ENCODE measurements around the gene TPST1.

Gene TPST1

DNA sequence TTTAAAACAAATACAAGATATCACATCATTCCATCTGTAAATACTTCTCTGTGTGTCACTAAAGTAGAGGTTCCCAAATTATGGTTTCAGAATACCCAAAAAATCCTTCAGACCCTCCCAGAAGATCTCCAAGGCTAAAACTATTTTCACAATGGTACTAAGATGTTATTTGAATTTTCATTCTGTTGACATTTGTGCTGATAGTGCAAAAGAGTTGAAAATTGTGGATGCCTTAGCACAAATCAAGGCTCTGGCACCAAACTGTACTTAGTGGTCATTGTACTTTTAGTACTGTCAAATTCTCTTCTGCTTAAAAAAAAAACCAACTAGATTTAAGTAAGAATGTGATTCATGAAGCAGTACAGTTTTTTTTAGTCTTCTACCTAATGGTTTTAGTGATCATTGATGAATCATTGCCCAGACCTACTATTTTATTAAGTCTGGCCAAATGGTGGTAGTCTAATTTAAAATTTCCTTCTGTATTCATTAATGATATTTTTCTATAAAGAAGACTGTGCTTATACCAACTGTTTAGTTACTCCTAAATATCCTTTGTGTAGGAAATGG is 50.5 kb downstream of the TPST1 start:
- TF ChIP-seq TAF1 (IDR thresholded peaks at IDR 0.05; ENCODE audit: low read depth), result no peak
- TF ChIP-seq ZBTB7A (IDR thresholded peaks at IDR 0.05; ENCODE audit: low read depth), result no peak
- no peak for TF ChIP-seq TCF12 (IDR thresholded peaks at IDR 0.05; ENCODE audit: low read depth)
- no peak for TF ChIP-seq CREB1 (IDR thresholded peaks at IDR 0.05; ENCODE audit: low read depth)
- no peak for TF ChIP-seq TEAD4 (IDR thresholded peaks at IDR 0.05)
- TF ChIP-seq NFIC (IDR thresholded peaks at IDR 0.05), result no peak

DNA sequence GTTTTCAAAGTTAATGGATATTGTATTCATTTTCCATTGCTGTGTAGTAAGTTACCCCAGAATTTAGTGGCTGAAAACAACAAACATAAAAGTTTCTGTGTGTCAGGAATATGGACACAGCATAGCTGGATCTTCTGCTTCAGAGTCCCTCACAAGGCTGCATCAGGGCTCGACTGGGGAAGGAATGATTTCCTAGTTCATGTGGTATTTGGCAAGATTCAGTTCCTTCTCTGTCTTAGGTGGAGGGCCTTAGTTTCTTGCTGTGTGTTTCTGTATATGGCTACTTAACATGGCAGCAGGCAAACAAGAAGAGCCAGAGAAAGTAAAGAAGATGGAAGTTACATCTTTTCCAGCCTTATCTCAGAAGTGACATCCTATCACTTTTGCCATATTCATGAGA is 51.1 kb downstream of the TPST1 start:
- TF ChIP-seq, protein P1, sequence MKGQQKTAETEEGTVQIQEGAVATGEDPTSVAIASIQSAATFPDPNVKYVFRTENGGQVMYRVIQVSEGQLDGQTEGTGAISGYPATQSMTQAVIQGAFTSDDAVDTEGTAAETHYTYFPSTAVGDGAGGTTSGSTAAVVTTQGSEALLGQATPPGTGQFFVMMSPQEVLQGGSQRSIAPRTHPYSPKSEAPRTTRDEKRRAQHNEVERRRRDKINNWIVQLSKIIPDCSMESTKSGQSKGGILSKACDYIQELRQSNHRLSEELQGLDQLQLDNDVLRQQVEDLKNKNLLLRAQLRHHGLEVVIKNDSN (IDR thresholded peaks at IDR 0.05), result no peak
- TF ChIP-seq TCF12 (IDR thresholded peaks at IDR 0.05; ENCODE audit: low read depth), result no peak
- no peak for TF ChIP-seq YY1 (IDR thresholded peaks at IDR 0.05; ENCODE audit: low read depth)
- no peak for TF ChIP-seq NFIC (IDR thresholded peaks at IDR 0.05)
- TF ChIP-seq TAF1 (IDR thresholded peaks at IDR 0.05; ENCODE audit: low read depth), result no peak
- no peak for TF ChIP-seq ZBTB7A (IDR thresholded peaks at IDR 0.05; ENCODE audit: low read depth)

DNA sequence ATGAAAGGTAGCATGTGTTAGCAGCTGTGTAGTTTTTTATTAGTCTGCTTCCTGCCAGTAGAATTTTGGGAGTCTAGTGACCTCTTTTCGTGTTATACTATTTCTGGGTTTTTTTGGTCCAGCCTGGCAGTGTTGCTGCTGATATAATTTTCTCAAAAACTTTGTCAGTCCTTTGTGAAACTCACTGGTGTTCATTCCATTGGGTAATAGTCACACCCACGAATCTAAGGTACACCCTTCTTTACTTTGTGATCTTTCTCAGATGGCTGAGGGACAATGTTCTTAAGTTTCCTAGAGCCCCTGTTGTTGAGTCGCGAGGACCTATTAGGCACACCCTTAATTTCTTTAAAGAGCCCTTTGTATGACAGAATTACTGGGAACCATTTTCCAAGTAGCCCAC is 52.3 kb downstream of the TPST1 start:
- no peak for TF ChIP-seq TEAD4 (IDR thresholded peaks at IDR 0.05)
- TF ChIP-seq RAD21 (IDR thresholded peaks at IDR 0.05; ENCODE audit: low read depth), result no peak
- no peak for TF ChIP-seq CREB1 (IDR thresholded peaks at IDR 0.05; ENCODE audit: low read depth)
- TF ChIP-seq FOXM1 (IDR thresholded peaks at IDR 0.05; ENCODE audit: borderline replicate concordance, low read depth), result no peak
- TF ChIP-seq, protein P2, sequence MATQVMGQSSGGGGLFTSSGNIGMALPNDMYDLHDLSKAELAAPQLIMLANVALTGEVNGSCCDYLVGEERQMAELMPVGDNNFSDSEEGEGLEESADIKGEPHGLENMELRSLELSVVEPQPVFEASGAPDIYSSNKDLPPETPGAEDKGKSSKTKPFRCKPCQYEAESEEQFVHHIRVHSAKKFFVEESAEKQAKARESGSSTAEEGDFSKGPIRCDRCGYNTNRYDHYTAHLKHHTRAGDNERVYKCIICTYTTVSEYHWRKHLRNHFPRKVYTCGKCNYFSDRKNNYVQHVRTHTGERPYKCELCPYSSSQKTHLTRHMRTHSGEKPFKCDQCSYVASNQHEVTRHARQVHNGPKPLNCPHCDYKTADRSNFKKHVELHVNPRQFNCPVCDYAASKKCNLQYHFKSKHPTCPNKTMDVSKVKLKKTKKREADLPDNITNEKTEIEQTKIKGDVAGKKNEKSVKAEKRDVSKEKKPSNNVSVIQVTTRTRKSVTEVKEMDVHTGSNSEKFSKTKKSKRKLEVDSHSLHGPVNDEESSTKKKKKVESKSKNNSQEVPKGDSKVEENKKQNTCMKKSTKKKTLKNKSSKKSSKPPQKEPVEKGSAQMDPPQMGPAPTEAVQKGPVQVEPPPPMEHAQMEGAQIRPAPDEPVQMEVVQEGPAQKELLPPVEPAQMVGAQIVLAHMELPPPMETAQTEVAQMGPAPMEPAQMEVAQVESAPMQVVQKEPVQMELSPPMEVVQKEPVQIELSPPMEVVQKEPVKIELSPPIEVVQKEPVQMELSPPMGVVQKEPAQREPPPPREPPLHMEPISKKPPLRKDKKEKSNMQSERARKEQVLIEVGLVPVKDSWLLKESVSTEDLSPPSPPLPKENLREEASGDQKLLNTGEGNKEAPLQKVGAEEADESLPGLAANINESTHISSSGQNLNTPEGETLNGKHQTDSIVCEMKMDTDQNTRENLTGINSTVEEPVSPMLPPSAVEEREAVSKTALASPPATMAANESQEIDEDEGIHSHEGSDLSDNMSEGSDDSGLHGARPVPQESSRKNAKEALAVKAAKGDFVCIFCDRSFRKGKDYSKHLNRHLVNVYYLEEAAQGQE (IDR thresholded peaks at IDR 0.05; ENCODE audit: low read depth), result no peak
- no peak for TF ChIP-seq ZBTB7A (IDR thresholded peaks at IDR 0.05; ENCODE audit: low read depth)
- TF ChIP-seq, protein P1 (IDR thresholded peaks at IDR 0.05), result no peak
- TF ChIP-seq, protein P3, sequence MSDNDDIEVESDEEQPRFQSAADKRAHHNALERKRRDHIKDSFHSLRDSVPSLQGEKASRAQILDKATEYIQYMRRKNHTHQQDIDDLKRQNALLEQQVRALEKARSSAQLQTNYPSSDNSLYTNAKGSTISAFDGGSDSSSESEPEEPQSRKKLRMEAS (IDR thresholded peaks at IDR 0.05), result no peak
- no peak for TF ChIP-seq NFIC (IDR thresholded peaks at IDR 0.05)
- no peak for TF ChIP-seq EP300 (IDR thresholded peaks at IDR 0.05; ENCODE audit: borderline replicate concordance)
- no peak for TF ChIP-seq TAF1 (IDR thresholded peaks at IDR 0.05; ENCODE audit: low read depth)
- TF ChIP-seq TCF12 (IDR thresholded peaks at IDR 0.05; ENCODE audit: low read depth), result no peak
- no peak for TF ChIP-seq CEBPB (IDR thresholded peaks at IDR 0.05)
- no peak for TF ChIP-seq EGR1 (IDR thresholded peaks at IDR 0.05)
- TF ChIP-seq YY1 (IDR thresholded peaks at IDR 0.05; ENCODE audit: low read depth), result no peak

DNA sequence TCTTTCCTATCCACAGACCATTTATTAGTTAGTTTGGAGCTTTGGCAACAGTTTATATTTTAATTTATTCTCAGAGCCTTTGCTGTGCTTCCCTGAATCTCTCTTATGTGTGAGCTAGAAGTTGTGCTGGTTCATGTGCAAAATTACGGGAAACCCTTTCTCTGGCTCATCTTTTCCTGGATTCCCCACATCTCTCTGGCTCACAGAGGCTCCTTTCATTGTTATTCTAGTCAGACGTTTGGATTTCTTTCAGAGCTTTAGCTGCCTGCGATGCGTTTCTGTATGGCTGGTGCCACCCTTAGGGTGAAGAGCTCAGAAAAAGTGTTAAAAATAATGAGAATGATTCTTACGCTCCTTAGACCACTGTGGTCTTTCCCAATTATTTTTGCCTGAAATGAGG is 53.3 kb downstream of the TPST1 start:
- TF ChIP-seq, protein P3 (IDR thresholded peaks at IDR 0.05), result no peak
- no peak for TF ChIP-seq RAD21 (IDR thresholded peaks at IDR 0.05; ENCODE audit: low read depth)
- TF ChIP-seq YY1 (IDR thresholded peaks at IDR 0.05; ENCODE audit: low read depth), result no peak
- no peak for TF ChIP-seq TAF1 (IDR thresholded peaks at IDR 0.05; ENCODE audit: low read depth)
- no peak for TF ChIP-seq TEAD4 (IDR thresholded peaks at IDR 0.05)
- TF ChIP-seq CREB1 (IDR thresholded peaks at IDR 0.05; ENCODE audit: low read depth), result no peak

DNA sequence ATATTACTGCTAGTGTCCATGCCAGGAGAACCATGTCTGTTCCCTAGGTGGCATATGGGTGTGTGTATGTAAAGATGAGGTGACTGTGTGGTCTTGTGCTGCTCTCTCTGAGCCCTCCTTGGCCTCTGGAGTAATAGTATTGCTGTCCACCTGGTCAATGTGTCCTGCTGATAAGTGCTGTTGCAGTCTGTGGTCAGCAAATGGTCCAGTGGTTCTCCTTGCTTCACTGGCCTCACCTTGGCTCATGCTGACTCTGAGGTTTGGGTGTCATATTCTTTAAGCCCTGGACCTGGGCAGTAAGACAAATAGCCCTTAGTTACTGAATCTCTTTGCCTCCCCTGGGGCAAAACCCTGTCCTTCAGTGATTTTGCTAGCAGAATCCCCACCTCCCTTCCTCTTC is 56.8 kb downstream of the TPST1 start:
- TF ChIP-seq, protein P2 (IDR thresholded peaks at IDR 0.05; ENCODE audit: low read depth), result no peak
- no peak for TF ChIP-seq ZBTB7A (IDR thresholded peaks at IDR 0.05; ENCODE audit: low read depth)
- no peak for TF ChIP-seq TCF12 (IDR thresholded peaks at IDR 0.05; ENCODE audit: low read depth)
- TF ChIP-seq, protein P1 (IDR thresholded peaks at IDR 0.05), result no peak

DNA sequence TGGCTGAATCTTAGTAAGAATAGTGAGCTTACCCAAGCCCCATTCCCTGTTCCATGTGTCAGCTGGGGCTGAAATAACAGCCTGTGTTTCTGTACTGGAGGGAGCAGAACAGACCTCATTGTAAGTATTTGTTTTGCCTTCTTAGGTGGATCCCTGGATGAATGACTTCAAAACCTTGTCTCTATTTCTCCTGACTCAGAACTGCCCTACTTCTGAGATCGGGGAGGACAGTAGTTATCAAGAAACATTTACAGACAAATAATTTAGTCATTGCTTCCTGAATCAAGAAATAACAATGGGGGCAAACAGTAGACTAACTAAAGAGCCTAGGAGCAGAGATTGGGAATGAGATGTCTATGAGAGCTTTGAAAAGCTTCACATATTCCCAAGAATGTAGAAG is 58.8 kb downstream of the TPST1 start:
- TF ChIP-seq ZBTB7A (IDR thresholded peaks at IDR 0.05; ENCODE audit: low read depth) (no peak), TEAD4 (IDR thresholded peaks at IDR 0.05) (no peak), CREB1 (IDR thresholded peaks at IDR 0.05; ENCODE audit: low read depth) (no peak), TAF1 (IDR thresholded peaks at IDR 0.05; ENCODE audit: low read depth) (no peak), CEBPB (IDR thresholded peaks at IDR 0.05) (no peak), YY1 (IDR thresholded peaks at IDR 0.05; ENCODE audit: low read depth) (no peak), RAD21 (IDR thresholded peaks at IDR 0.05; ENCODE audit: low read depth) (no peak), EP300 (IDR thresholded peaks at IDR 0.05; ENCODE audit: borderline replicate concordance) (no peak), EGR1 (IDR thresholded peaks at IDR 0.05) (no peak), NFIC (IDR thresholded peaks at IDR 0.05) (no peak), FOXM1 (IDR thresholded peaks at IDR 0.05; ENCODE audit: borderline replicate concordance, low read depth) (no peak), TCF12 (IDR thresholded peaks at IDR 0.05; ENCODE audit: low read depth) (no peak)
- TF ChIP-seq, protein P2 (IDR thresholded peaks at IDR 0.05; ENCODE audit: low read depth), result no peak
- TF ChIP-seq, protein P1 (IDR thresholded peaks at IDR 0.05), result no peak
- TF ChIP-seq, protein P3 (IDR thresholded peaks at IDR 0.05), result no peak

All from Ishikawa (cell line).